MM.1S (cell line): Measurements from ENCODE around the gene ULK4.
"Not testable (repeated sequence)": the region's sequence is repeated elsewhere in the genome, so short reads cannot be mapped to it uniquely, and the experiment has no call there.

ENCODE experiments used
- DNase-seq: peaks from one replicate; pipeline ENCODE4 v3.0.0-alpha.2; 2015
- H2AFZ ChIP-seq: fragments of 300-600 bp; sonication (generic); 2 replicates; pipeline ENCODE4 v1.6.0; 2016; ENCODE audit warnings: antibody characterized with exemption, low read length
- H3F3A ChIP-seq: fragments of 300-600 bp; sonication (generic); 2 replicates; pipeline ENCODE4 v1.6.1; 2016; ENCODE audit warnings: mild to moderate bottlenecking, antibody characterized with exemption, low read length, moderate library complexity, mixed read lengths; ENCODE audit not compliant: insufficient read depth
- H3K27ac ChIP-seq: fragments of 300-600 bp; sonication (generic); 2 replicates; pipeline ENCODE4 v1.5.1; 2016; ENCODE audit warnings: mild to moderate bottlenecking, low read length
- H3K27me3 ChIP-seq: fragments of 300-600 bp; sonication (generic); replicated peaks from 2 replicates; pipeline ENCODE4 v1.6.0; 2016; ENCODE audit warnings: low read length; ENCODE audit not compliant: insufficient read depth
- H3K36me3 ChIP-seq: fragments of 300-600 bp; sonication (generic); replicated peaks from 2 replicates; pipeline ENCODE4 v1.6.1; 2016; ENCODE audit warnings: mild to moderate bottlenecking, low read length, mixed read lengths; ENCODE audit not compliant: insufficient read depth
- H3K4me1 ChIP-seq: fragments of 300-600 bp; sonication (generic); 2 replicates; pipeline ENCODE4 v1.6.1; 2016; ENCODE audit warnings: low read length, mixed read lengths
- H3K4me2 ChIP-seq: fragments of 300-600 bp; sonication (generic); 2 replicates; pipeline ENCODE4 v1.6.0; 2016; ENCODE audit warnings: low read depth, low read length
- H3K4me3 ChIP-seq: fragments of 300-600 bp; sonication (generic); 2 replicates; pipeline ENCODE4 v1.5.1; 2016; ENCODE audit warnings: low read length, mixed read lengths
- H3K79me2 ChIP-seq: fragments of 300-600 bp; sonication (generic); 2 replicates; pipeline ENCODE4 v1.6.1; 2016; ENCODE audit warnings: mixed run types, low read length, mixed read lengths
- H3K9ac ChIP-seq: fragments of 300-600 bp; sonication (generic); 2 replicates; pipeline ENCODE4 v1.6.1; 2016; ENCODE audit warnings: low read length, mixed read lengths
- H3K9me2 ChIP-seq: fragments of 300-600 bp; sonication (generic); replicated peaks from 2 replicates; pipeline ENCODE4 v1.6.1; 2016; ENCODE audit warnings: mild to moderate bottlenecking, low read length, mixed read lengths; ENCODE audit not compliant: insufficient read depth
- H3K9me3 ChIP-seq: fragments of 300-600 bp; sonication (generic); replicated peaks from 2 replicates; pipeline ENCODE4 v1.6.1; 2016; ENCODE audit warnings: mild to moderate bottlenecking, low read length, mixed read lengths; ENCODE audit not compliant: insufficient read depth
- H4K20me1 ChIP-seq: fragments of 300-600 bp; sonication (generic); 2 replicates; pipeline ENCODE4 v1.6.1; 2016; ENCODE audit warnings: mild to moderate bottlenecking, low read length, moderate library complexity, mixed read lengths; ENCODE audit not compliant: insufficient read depth
- EZH2 ChIP-seq: fragments of 300-600 bp; sonication (generic); optimal IDR thresholded peaks from 2 replicates; pipeline ENCODE3; 2017; ENCODE audit warnings: low read depth, mild to moderate bottlenecking, antibody characterized with exemption, low read length, mixed read lengths
- EZH2phosphoT487 ChIP-seq: fragments of 300-600 bp; sonication (generic); IDR thresholded peaks from 2 replicates; pipeline ENCODE4 v1.6.1; 2018; ENCODE audit warnings: antibody characterized with exemption, low read length
- TF ChIP-seq, protein P1 (sequence below): fragments of 300-600 bp; sonication (generic); IDR thresholded peaks from 2 replicates; pipeline ENCODE4 v1.5.1; 2016; ENCODE audit warnings: antibody characterized with exemption, low read length, mixed read lengths

Gene ULK4

DNA sequence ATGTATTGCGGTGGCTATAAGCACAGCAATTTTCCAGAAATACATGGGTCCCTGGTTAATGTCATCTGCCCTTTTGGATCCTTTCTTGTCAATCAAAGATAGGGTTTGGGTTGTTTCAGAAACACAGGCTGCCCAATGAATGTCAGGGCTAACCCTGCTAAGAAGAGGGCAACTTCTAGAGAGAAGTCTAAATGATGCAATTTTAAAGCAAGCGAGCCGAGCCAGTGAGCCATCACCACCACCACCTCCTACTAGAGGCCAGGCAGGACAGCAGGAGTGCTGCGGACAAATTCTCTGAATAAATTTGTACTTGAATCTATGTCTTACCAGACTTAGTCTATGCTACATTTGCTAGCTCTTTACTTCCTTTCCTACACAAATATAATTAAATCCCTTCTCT, 514.2 kb downstream of the ULK4 start:
- DNase-seq, result no peak
- H3F3A ChIP-seq, result no peaks in the 10 kb centered on the region
- H3K79me2 ChIP-seq, result no peaks in the 10 kb centered on the region
- no peaks in the 10 kb centered on the region for H3K4me1 ChIP-seq
- H3K9me3 ChIP-seq, result no peaks in the 10 kb centered on the region
- no peak overlapping the region for H3K27ac ChIP-seq
- no peaks in the 10 kb centered on the region for H4K20me1 ChIP-seq
- H2AFZ ChIP-seq, result no peak overlapping the region
- no peaks in the 10 kb centered on the region for H3K9me2 ChIP-seq
- H3K9ac ChIP-seq, result no peak overlapping the region
- no peak overlapping the region for H3K4me2 ChIP-seq
- no peaks in the 10 kb centered on the region for H3K27me3 ChIP-seq
- H3K4me3 ChIP-seq, result no peak overlapping the region
- H3K36me3 ChIP-seq, result no peaks in the 10 kb centered on the region
- TF ChIP-seq EZH2phosphoT487, result no peak
- no peak for TF ChIP-seq EZH2
- TF ChIP-seq, protein P1, sequence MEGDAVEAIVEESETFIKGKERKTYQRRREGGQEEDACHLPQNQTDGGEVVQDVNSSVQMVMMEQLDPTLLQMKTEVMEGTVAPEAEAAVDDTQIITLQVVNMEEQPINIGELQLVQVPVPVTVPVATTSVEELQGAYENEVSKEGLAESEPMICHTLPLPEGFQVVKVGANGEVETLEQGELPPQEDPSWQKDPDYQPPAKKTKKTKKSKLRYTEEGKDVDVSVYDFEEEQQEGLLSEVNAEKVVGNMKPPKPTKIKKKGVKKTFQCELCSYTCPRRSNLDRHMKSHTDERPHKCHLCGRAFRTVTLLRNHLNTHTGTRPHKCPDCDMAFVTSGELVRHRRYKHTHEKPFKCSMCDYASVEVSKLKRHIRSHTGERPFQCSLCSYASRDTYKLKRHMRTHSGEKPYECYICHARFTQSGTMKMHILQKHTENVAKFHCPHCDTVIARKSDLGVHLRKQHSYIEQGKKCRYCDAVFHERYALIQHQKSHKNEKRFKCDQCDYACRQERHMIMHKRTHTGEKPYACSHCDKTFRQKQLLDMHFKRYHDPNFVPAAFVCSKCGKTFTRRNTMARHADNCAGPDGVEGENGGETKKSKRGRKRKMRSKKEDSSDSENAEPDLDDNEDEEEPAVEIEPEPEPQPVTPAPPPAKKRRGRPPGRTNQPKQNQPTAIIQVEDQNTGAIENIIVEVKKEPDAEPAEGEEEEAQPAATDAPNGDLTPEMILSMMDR, result no peak

- not testable (repeated sequence) for H3K4me1 ChIP-seq, H3K4me3 ChIP-seq, H3K4me2 ChIP-seq
Measured at GRCh38 chr3:41446316-41446715, 515.6 kb downstream of the ULK4 start.

DNA sequence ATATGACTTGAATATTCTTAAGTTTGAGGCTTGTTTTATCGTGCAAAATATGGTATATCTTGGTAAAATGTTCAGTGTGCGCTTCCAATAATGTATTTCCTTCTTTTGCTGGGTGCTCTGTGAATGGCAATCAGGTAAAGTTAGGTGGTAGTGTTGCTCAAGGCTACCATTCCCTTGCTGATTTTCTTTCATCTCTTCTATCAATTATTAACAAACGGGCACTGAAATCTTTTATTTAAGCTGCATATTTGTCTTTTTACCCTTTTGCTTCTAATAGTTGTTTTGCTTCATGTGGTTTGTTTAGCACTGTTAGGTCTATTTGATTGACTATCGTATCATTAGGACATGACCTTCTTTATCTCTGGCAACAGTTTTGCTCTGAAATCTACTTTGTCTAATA, 520.3 kb downstream of the ULK4 start:
- no peaks in the 10 kb centered on the region for H4K20me1 ChIP-seq
- H3K36me3 ChIP-seq, result no peaks in the 10 kb centered on the region
- no peaks in the 10 kb centered on the region for H3K4me1 ChIP-seq
- TF ChIP-seq EZH2phosphoT487 (no peak), EZH2 (no peak)
- TF ChIP-seq, protein P1, result no peak
- DNase-seq, result no peak
- H3F3A ChIP-seq, result no peaks in the 10 kb centered on the region
- H3K27me3 ChIP-seq, result no peaks in the 10 kb centered on the region
- H3K9me2 ChIP-seq, result no peaks in the 10 kb centered on the region
- no peaks in the 10 kb centered on the region for H3K9me3 ChIP-seq
- H3K4me3 ChIP-seq, result no peak overlapping the region
- no peaks in the 10 kb centered on the region for H3K79me2 ChIP-seq
- H3K9ac ChIP-seq, result no peak overlapping the region
- no peak overlapping the region for H3K27ac ChIP-seq
- H3K4me2 ChIP-seq, result no peak overlapping the region
- H2AFZ ChIP-seq, result no peak overlapping the region

More at GRCh38 chr3:41446316-41446715, 515.6 kb downstream of the ULK4 start:
- H3F3A ChIP-seq, DNase-seq, H3K36me3 ChIP-seq, H3K79me2 ChIP-seq, H3K27me3 ChIP-seq, H3K9ac ChIP-seq, H3K27ac ChIP-seq, H3K9me3 ChIP-seq, H4K20me1 ChIP-seq, H3K9me2 ChIP-seq, H2AFZ ChIP-seq: not testable (repeated sequence)

GRCh38 chr3:41441139-41441538, 520.8 kb downstream of the ULK4 start:
- no peak overlapping the region for H3K4me3 ChIP-seq
- no peak overlapping the region for H3K27ac ChIP-seq
- no peak overlapping the region for H3K4me2 ChIP-seq
- H3K36me3 ChIP-seq, result no peaks in the 10 kb centered on the region
- H3K79me2 ChIP-seq, result no peaks in the 10 kb centered on the region
- no peaks in the 10 kb centered on the region for H4K20me1 ChIP-seq
- H3K9ac ChIP-seq, result no peak overlapping the region
- no peaks in the 10 kb centered on the region for H3K9me3 ChIP-seq
- no peak overlapping the region for H2AFZ ChIP-seq
- H3K9me2 ChIP-seq, result no peaks in the 10 kb centered on the region
- TF ChIP-seq, protein P1, result no peak
- TF ChIP-seq EZH2phosphoT487, result no peak
- TF ChIP-seq EZH2, result no peak
- H3K4me1 ChIP-seq, result no peaks in the 10 kb centered on the region
- DNase-seq, result no peak
- no peaks in the 10 kb centered on the region for H3F3A ChIP-seq
- no peaks in the 10 kb centered on the region for H3K27me3 ChIP-seq
